ENCODE data around the gene JMJD7.
A peak's percentile ranks its signal among the peaks of the same experiment; 100 is the strongest.

Gene JMJD7

GRCh38 chr15:41801850-41802455 lies 25.9 kb upstream of the JMJD7 start:
- no peak for DNase-seq

DNA sequence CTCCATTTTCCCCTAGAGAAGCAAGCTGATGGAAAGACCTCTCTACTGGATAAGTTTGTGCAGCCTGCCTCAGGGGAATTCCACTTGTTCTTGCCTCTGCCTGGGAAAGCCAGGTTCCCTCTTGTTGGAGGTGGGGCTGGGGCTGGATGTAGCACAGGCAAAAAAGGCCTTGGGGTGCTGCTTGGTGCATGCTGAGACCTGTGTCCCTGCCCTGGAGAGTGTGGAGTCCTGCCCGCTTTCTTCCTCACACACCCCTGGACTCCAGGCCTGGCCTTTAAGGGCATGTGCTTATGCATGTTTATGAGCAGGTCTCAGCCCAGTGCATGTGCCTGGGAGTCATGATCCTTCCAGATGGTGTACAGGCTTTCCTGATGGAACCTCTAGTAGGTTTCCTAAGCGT lies 23.5 kb upstream of the JMJD7 start:
- no peak for DNase-seq

- DNase-seq: no peak
Observed at GRCh38 chr15:41804916-41805666, 22.8 kb upstream of the JMJD7 start.

DNA sequence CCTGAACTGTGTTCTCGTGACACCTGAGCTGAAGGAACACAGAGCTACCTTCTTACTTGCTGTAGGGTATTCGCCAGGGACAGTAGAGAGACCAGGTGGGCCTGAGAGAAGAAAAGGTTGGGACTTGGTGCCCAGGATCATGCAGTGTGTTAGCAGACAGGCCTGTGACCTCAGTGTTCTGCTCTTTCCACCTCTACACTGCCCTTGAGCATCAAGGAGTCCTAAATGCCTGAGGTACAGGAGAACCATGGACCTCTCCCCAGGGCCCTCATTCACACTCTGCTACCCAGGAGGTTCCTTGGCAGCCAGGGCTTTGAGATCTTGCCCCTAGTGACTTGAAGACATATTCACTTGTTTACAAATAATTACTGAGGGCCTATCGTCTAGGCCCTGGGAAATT lies 22.2 kb upstream of the JMJD7 start:
- DNase-seq: no peak

DNA sequence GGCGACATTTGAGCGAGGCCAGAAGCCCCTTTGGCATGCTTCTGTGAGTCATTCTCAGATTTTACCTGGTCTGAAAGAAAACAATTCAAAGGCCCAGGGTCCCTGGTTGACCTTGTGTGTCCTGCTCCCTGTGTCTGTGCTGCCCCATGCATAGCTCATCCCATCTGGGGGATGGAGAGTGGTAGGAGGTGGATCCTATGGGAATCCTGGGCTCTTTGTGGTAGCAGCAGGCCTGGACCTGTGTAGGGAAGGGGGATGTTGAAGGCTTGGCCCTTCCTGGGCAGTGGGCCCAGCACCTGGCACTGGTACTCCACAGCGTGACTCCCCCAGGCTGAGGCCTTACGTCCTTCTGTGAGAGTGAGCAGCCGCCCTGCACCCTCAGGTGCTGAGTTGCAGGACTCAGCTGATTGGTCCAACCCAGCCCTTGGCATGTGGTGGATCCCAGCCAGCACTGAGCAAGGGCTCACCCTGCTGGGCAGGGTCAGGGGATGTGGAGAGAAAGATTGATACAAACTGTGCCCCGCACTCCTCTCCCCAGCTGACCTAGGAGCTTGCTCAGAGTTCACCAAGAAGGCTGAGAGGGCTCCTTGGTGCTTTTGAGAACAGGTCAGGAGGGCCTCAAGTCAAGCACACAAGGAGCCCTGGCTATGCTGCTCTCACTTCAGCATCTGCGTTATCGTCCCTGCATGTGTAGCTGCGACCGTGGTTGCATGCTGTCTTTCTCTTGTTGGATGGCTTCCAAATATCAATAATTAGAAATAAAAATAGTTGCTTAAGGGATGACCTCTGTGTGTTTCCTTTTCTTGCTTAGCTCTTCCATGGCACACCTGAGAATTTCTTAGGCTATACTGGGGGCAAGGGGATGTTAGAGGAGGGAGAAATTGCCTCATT lies 21.4 kb upstream of the JMJD7 start:
- DNase-seq: no peak

DNA sequence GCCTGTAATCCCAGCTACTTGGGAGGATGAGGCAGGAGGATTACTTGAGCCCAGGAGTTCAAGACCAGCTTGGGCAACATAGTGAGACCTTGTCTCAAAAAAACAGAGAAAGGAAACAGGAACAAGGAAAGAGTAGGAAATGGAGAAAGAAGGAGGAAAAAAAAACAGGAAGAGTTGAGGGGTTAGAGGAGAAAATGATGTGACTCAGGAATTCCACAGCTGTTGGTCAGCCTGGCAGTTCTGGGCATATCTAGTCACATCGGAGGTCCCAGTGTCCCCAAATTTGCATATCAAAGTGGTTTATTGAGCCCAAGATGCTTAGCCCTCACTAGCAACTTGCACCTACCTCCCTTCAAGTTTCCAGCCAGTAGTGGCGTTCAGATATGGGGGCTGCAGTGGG lies 18.8 kb upstream of the JMJD7 start:
- no peak for DNase-seq

DNA sequence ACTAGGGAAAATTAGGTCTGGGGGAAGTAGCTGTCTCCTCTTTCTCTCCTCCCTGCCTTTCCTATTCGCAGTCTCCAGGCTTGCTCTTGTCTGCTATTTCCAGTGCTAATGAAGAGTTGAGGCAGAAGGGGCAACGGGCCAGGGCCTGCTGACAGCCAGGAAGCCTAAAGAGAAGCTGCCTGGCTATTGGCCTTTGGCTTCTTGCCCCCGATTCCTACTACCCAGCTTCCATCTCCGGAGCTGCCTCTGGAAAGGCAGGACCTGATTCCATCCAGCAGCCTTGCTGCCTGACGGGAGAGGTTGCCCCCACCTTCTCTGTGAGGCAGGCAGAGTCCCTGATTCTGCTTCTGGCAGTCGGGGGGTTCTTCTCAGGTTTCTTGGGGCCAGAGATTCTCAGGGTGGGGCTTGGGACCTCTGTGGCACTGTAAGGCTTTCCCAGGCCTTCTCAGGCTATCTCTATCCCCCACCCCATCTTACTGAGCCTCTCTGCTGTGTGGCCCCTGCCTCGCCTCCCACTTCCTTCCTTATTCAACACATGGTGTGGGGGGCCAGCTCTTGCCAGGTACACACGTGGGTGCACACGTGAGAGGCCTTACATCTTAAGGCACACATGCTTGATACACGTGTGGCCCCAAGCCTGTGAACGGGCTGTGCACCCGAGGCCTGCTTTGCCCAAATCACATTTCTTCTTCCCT lies 18.2 kb upstream of the JMJD7 start:
- DNase-seq: no peak

DNA sequence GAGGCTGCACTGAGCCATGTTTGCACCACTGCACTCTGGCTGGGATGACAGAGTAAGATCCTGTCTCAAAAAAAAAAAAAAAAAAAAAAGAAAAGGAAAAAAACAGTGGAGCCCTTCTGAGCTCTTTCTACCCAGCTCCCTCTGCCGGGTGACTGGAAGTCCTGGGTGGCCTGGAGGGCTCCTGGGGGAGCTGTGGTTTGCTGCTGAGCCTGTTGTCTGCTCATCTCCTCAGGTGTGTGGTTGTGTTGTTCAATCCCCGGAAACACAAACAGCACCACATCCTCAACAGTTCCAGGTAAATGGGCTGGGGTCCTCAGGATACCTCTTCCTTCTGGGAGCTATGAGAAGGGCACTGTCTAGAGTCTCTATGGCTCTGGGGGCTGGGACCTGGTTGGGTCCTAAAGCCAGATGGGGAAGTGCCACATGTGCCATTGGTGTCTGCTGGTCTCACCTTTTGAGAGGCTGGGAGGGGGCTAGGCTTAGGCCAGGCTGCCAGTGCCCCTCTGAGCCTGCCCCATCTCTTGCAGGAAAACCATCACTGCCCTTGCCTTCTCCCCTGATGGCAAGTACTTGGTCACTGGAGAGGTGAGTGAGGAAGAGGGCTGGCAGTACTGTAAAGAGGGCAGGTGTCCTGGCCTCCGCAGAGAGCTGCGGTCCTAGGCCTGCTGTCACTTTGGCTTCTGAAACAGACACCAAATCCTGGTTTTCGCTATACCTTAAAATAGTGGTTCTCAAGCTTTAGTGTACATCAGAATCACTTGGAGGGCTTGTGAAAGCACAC lies 17.1 kb upstream of the JMJD7 start:
- DNase-seq: no peak

GRCh38 chr15:41811432-41812195 lies 16.3 kb upstream of the JMJD7 start:
- peak; percentile 26 for DNase-seq

- DNase-seq: no peak
Observed at GRCh38 chr15:41812820-41813375, 15.0 kb upstream of the JMJD7 start.

DNA sequence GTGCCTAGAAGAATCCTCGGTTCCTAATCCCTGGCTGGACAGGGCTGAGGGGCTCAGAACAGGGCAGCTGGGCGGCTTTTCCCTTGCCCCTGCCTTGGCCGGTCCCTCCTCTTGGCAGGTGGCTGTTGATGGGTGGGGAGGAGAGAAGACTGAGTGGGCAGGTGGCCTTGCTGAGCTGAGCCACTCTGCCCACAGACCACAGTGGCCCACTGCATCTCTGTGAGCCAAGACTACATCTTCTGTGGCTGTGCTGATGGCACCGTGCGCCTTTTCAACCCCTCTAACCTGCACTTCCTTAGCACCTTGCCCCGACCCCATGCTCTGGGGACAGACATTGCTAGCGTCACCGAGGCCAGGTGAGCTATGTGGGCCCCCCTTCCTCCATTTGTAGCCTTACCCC lies 14.5 kb upstream of the JMJD7 start:
- DNase-seq: no peak

GRCh38 chr15:41814534-41814933 lies 13.4 kb upstream of the JMJD7 start:
- no peak for DNase-seq

DNA sequence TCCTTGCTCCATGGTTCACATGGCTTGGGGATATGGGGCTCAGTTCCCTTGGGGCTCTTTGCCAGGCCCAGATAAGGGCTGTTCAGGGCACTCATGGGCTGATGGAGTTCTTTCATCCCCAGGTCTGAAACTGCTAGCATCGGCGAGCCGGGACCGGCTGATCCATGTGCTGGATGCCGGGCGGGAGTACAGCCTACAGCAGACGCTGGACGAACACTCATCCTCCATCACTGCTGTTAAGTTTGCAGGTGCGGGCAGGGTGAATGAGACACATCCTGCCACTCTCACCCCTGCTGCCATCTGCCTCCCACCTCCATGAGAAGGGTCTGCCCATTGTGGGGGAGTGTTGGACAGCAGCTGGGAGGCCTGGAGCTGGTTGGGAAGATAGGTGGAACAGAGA lies 11.1 kb upstream of the JMJD7 start:
- DNase-seq: no peak

- no peak for DNase-seq
Observed at GRCh38 chr15:41817327-41817726, 10.6 kb upstream of the JMJD7 start.

GRCh38 chr15:41817781-41818180 lies 10.1 kb upstream of the JMJD7 start:
- DNase-seq: no peak

DNA sequence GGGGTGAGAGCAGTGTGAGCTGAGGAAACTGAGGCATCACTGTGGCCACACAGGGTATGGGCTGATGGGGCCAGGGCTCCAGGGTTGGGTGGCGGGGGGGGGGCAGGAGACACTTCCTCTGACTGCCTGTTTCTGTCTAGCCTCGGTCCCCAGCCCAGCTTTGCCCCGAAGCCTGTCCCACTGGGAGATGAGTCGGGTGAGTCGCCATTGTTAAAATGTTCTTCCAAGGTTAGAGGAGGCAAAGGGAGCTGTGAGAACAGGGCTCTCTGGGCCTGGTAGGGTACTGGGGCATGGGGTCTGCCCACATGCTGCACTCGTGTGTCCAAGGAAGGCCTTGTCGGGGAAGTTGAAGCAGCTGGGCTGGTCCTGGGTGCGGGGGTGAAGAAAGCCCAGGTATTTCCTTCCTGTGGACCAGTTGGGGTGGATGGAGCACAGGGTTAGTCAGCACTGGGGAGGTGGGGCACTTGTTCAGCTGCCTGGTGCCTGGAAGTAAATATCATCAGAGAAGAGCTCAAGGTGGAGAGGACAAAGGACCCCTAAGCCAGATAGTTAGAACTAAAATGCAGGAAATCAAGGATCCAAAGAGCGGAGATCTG lies 8.3 kb upstream of the JMJD7 start:
- DNase-seq: no peak

DNA sequence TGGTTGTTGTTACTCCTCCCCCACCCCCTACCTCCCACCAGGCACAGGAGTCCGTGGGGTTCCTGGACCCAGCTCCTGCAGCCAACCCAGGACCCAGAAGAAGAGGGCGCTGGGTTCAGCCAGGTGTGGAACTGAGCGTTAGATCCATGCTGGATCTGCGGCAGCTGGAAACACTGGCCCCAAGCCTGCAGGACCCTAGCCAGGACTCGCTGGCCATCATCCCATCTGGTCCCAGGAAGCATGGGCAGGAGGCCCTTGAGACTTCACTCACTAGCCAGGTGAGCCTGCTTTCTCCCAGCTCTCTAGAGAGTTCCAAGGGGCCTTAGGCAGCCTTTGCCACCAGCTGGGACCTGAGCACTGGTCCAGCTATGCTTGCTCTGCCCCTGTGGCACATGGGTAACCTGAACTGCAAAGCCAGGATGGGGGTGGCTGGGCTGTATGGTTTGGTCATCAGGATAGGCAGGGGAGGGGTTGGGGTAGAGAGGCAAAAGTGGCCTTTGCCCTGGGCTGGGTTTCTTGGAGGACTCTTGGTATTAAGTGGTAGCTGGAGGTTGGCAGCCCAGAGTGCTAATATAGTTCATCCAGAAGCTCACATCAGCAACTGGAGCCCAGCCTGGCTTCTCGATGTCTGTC lies 7.0 kb upstream of the JMJD7 start:
- DNase-seq: no peak

GRCh38 chr15:41821831-41822230 lies 6.1 kb upstream of the JMJD7 start:
- DNase-seq: no peak

DNA sequence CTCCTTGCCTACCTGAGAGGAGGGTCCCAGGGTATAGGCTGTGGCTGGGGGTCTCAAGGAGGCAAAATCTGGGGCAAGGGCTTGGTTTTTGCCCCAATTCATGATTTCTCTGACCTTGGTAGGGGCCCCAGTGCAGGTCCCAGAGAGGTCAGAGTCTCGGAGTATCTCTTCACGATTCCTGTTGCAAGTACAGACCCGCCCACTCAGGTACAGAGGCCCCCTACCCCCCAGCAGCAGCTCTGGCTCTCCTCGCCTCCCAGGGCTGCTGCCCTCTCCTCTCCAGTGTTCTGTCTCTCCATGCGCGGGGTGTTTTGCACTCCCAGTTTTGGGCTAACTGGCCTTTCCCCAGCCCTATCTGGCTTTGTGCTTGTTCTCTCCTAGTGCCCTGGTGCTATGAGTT lies 5.4 kb upstream of the JMJD7 start:
- no peak for DNase-seq

- no peak for DNase-seq
Observed at GRCh38 chr15:41822957-41823356, 4.9 kb upstream of the JMJD7 start.
